Calu3 (cell line): ENCODE results near the gene RGS7BP. TPM values are rescaled to one million over a fixed set of nuclear protein-coding genes. Genes with fewer than 3 reads are reported as not detected.

Experiments used
- BruUV-seq: library from RNA; stranded (reverse); fragments of 400-500 nt; replicated peaks from 2 replicates; lab custom pipeline; 2021; lab: Mats Ljungman, UMichigan
- CTCF ChIA-PET: fragments of 300-600 bp; sonication (Branson Sonifier 250); formaldehyde crosslinking; loops from one replicate; lab custom pipeline; 2022; ENCODE audit warnings: antibody characterized with exemption; lab: Charles Lee
- DNase-seq: peaks from one replicate; pipeline ENCODE4 v3.0.0; 2022
- H3K27ac Mint-ChIP-seq: one replicate; pipeline ENCODE4 v1.8.0; 2022; ENCODE audit warnings: mixed read lengths; ENCODE audit not compliant: unreplicated experiment
- H3K27me3 Mint-ChIP-seq: one replicate; pipeline ENCODE4 v1.8.0; 2022; ENCODE audit warnings: mixed read lengths; ENCODE audit not compliant: unreplicated experiment
- H3K36me3 Mint-ChIP-seq: one replicate; pipeline ENCODE4 v1.8.0; 2022; ENCODE audit warnings: mild to moderate bottlenecking, moderate library complexity, mixed read lengths; ENCODE audit not compliant: insufficient read depth, unreplicated experiment
- H3K4me1 Mint-ChIP-seq: one replicate; pipeline ENCODE4 v1.8.0; 2022; ENCODE audit warnings: mild to moderate bottlenecking, low read depth, mixed read lengths; ENCODE audit not compliant: unreplicated experiment
- H3K4me3 Mint-ChIP-seq: one replicate; pipeline ENCODE4 v1.8.0; 2022; ENCODE audit warnings: mild to moderate bottlenecking, low read depth, moderate library complexity, mixed read lengths; ENCODE audit not compliant: unreplicated experiment
- H3K9me3 Mint-ChIP-seq: one replicate; pipeline ENCODE4 v1.8.0; 2022; ENCODE audit warnings: low read depth, mixed read lengths; ENCODE audit not compliant: unreplicated experiment
- CTCF ChIP-seq: fragments of 200-600 bp; IDR thresholded peaks from one replicate; pipeline ENCODE4 v1.8.0; 2022; ENCODE audit warnings: antibody characterized with exemption; ENCODE audit not compliant: unreplicated experiment
- intact Hi-C: fragments of 100-400 bp; cut with micrococcal nuclease; formaldehyde crosslinking; loops from one replicate; pipeline ENCODE4 v1.10.0; 2022; ENCODE audit not compliant: unreplicated experiment
- total RNA-seq: library from RNA; stranded (reverse); gene quantifications from 2 replicates; pipeline ENCODE4 v1.2.3, GENCODE V29; 2022

Gene RGS7BP
- total RNA-seq, 1 experiment from 2014 or later = not detected

GRCh38 chr5:64585646-64586045 is 79.8 kb downstream of the RGS7BP start:
- peaks cover 2% of the 10 kb centered on the region for H3K9me3 Mint-ChIP-seq
- no peak overlapping the region for H3K4me3 Mint-ChIP-seq
- BruUV-seq = no TSS peak
- no peak for DNase-seq
- H3K27me3 Mint-ChIP-seq = peaks cover 10% of the 10 kb centered on the region
- no peaks in the 10 kb centered on the region for H3K36me3 Mint-ChIP-seq
- intact Hi-C loops = no loop called here
- TF ChIP-seq CTCF = no peak
- H3K27ac Mint-ChIP-seq = no peak overlapping the region
- CTCF ChIA-PET = no interaction called here
- H3K4me1 Mint-ChIP-seq = no peaks in the 10 kb centered on the region

- CTCF ChIA-PET = no interaction called here
- H3K27ac Mint-ChIP-seq = no peak overlapping the region
- no peaks in the 10 kb centered on the region for H3K4me1 Mint-ChIP-seq
- H3K36me3 Mint-ChIP-seq = no peaks in the 10 kb centered on the region
- intact Hi-C loops = no loop called here
- no peak for DNase-seq
- peaks cover 2% of the 10 kb centered on the region for H3K9me3 Mint-ChIP-seq
- H3K27me3 Mint-ChIP-seq = peaks cover 10% of the 10 kb centered on the region
- TF ChIP-seq CTCF = no peak
- no TSS peak for BruUV-seq
- no peak overlapping the region for H3K4me3 Mint-ChIP-seq
Observed at GRCh38 chr5:64587370-64587769, 81.6 kb downstream of the RGS7BP start.

GRCh38 chr5:64592730-64593341 is 87.0 kb downstream of the RGS7BP start:
- CTCF ChIA-PET = no interaction called here
- no peaks in the 10 kb centered on the region for H3K27me3 Mint-ChIP-seq
- no peak overlapping the region for H3K27ac Mint-ChIP-seq
- BruUV-seq = no TSS peak
- no peaks in the 10 kb centered on the region for H3K9me3 Mint-ChIP-seq
- H3K4me1 Mint-ChIP-seq = no peaks in the 10 kb centered on the region
- intact Hi-C loops = loop anchor here (5.0 kb wide), 1 partner anchor 246 kb away; no protein-coding TSS in a partner anchor
- no peak overlapping the region for H3K4me3 Mint-ChIP-seq
- DNase-seq = no peak
- TF ChIP-seq CTCF = no peak
- H3K36me3 Mint-ChIP-seq = no peaks in the 10 kb centered on the region

- TF ChIP-seq CTCF = no peak
- BruUV-seq = no TSS peak
- Mint-ChIP-seq H3K4me1 (no peaks in the 10 kb centered on the region), H3K4me3 (no peak overlapping the region), H3K27me3 (no peaks in the 10 kb centered on the region), H3K36me3 (no peaks in the 10 kb centered on the region), H3K9me3 (no peaks in the 10 kb centered on the region), H3K27ac (no peak overlapping the region)
- CTCF ChIA-PET = no interaction called here
- no peak for DNase-seq
- intact Hi-C loops = loop anchor here (5.0 kb wide), 1 partner anchor 247 kb away; no protein-coding TSS in a partner anchor
Observed at GRCh38 chr5:64594025-64594424, 88.2 kb downstream of the RGS7BP start.
